Tibial nerve (tissue), 4 donors: Measurements from ENCODE around the gene WDR48. TPM values are rescaled to one million over a fixed set of nuclear protein-coding genes. Genes with fewer than 3 reads are reported as not detected.

Experiments
- DNase-seq, 2 donors: peaks; one replicate each; pipeline ENCODE4 v3.0.0-alpha.2; 2019; ENCODE audit warnings: low spot score in 2 of 2
- H3K27ac ChIP-seq, 4 donors: fragments of 200-600 bp; sonication (generic) in 3 of 4; one replicate each; pipeline ENCODE4 v1.5.1; 2017 to 2019; ENCODE audit warnings: mild to moderate bottlenecking in 1 of 4
- H3K27me3 ChIP-seq, 2 donors: fragments of 200-600 bp; sonication (generic) in 1 of 2; one replicate each; pipeline versions ENCODE4 v1.5.1 to v1.6.0; 2017 to 2019
- H3K36me3 ChIP-seq, 3 donors: fragments of 200-600 bp; sonication (generic); one replicate each; pipeline ENCODE4 v1.5.1; 2018 to 2019
- H3K4me1 ChIP-seq, 4 donors: fragments of 200-600 bp; sonication (generic) in 3 of 4; one replicate each; pipeline ENCODE4 v1.5.1; 2017 to 2019
- H3K4me3 ChIP-seq, 4 donors: fragments of 200-600 bp; sonication (generic) in 3 of 4; one replicate each; pipeline ENCODE4 v1.5.1; 2017 to 2019; ENCODE audit warnings: mild to moderate bottlenecking in 1 of 4, moderate library complexity in 1 of 4
- H3K9me3 ChIP-seq, 4 donors: fragments of 200-600 bp; sonication (generic) in 3 of 4; one replicate each; pipeline ENCODE4 v1.5.1; 2017 to 2019
- CTCF ChIP-seq, 5 experiments: fragments of 200-600 bp in 3 of 5; fragments of 450-650 bp in 2 of 5; sonication (generic) in 3 of 5; IDR thresholded peaks; one replicate each; pipeline ENCODE4 v1.5.1; 2016 to 2019; ENCODE audit warnings: antibody characterized with exemption in 5 of 5, mild to moderate bottlenecking in 3 of 5, moderate library complexity in 2 of 5
- EP300 ChIP-seq, 2 donors: sonication (generic); formaldehyde crosslinking; IDR thresholded peaks; one replicate each; pipeline ENCODE4 v1.6.1; 2017; ENCODE audit warnings: antibody characterized with exemption in 2 of 2, mild to moderate bottlenecking in 1 of 2
- POLR2A ChIP-seq, 2 donors: fragments of 450-650 bp; IDR thresholded peaks; one replicate each; pipeline ENCODE4 v1.6.1; 2017; ENCODE audit warnings: antibody characterized with exemption in 2 of 2, mild to moderate bottlenecking in 2 of 2, moderate library complexity in 2 of 2
- WGBS, 2 donors: methylation state at CpG; one replicate each; pipeline ENCODE4 v1.1.5; 2018; 5-methylcytosine and 5-hydroxymethylcytosine counted together
- total RNA-seq, 4 donors: library from RNA; depleted of rRNA; stranded (reverse); fragments of >200 nt; gene quantifications; one replicate each; pipeline ENCODE4 v1.1.0, GENCODE V29; 2016

Gene WDR48
- 10 to 100 TPM; 25.2 to 42.6 (median 36.5) TPM for total RNA-seq

GRCh38 chr3:39051649-39052561 is at the start of gene WDR48, which contains the start of gene SCN11A:
TSS of gene WDR48 (plus strand) at chr3:39052016. CDS start at chr3:39052026, 10 bp downstream.
TSS of gene SCN11A (minus strand) at chr3:39051944. CDS start at chr3:38950362, 101,582 bp downstream.
- H3K27me3 ChIP-seq: no peaks in the 10 kb centered on the region
- WGBS, 2 donors: 1% methylated on average over 47 to 58 of the region's 68 CpGs
- peak; percentile 92 to 96 for DNase-seq
- H3K9me3 ChIP-seq: no peaks in the 10 kb centered on the region
- no peaks in the 10 kb centered on the region for H3K36me3 ChIP-seq
- TF ChIP-seq EP300 (IDR thresholded peaks at IDR 0.05) (peak; percentile 55 to 99), CTCF (IDR thresholded peaks at IDR 0.05) (no peak), POLR2A (IDR thresholded peaks at IDR 0.05) (peak; percentile 80 to 93)
- H3K4me3 ChIP-seq: peak within 1 kb of the TSS; percentile 77 to 99 (median 96)
- peaks cover 0 to 44% (median 12%) of the 10 kb centered on the region in 4 donors for H3K4me1 ChIP-seq
- H3K27ac ChIP-seq: peak within 1 kb of the TSS; percentile 82 to 96 (median 94)

GRCh38 chr3:39005295-39005694 is 46.5 kb upstream of the WDR48 start:
- Histone ChIP-seq H3K4me1 (no peaks in the 10 kb centered on the region), H3K4me3 (no peak overlapping the region), H3K36me3 (no peaks in the 10 kb centered on the region), H3K9me3 (peaks cover 0 to 4% (median 0%) of the 10 kb centered on the region in 4 donors), H3K27ac (no peak overlapping the region), H3K27me3 (no peaks in the 10 kb centered on the region)
- DNase-seq: no peak
- WGBS, 2 donors: 35 to 41% methylated on average over 2 of the region's 2 CpGs
- no peak for TF ChIP-seq EP300 (IDR thresholded peaks at IDR 0.05)
- TF ChIP-seq CTCF (IDR thresholded peaks at IDR 0.05): no peak
- no peak for TF ChIP-seq POLR2A (IDR thresholded peaks at IDR 0.05)

- TF ChIP-seq EP300 (IDR thresholded peaks at IDR 0.05) (no peak), POLR2A (IDR thresholded peaks at IDR 0.05) (no peak), CTCF (IDR thresholded peaks at IDR 0.05) (no peak)
- Histone ChIP-seq H3K4me1 (no peaks in the 10 kb centered on the region), H3K27me3 (no peaks in the 10 kb centered on the region), H3K36me3 (no peaks in the 10 kb centered on the region), H3K9me3 (peaks cover 0 to 4% (median 0%) of the 10 kb centered on the region in 4 donors), H3K27ac (no peak overlapping the region), H3K4me3 (no peak overlapping the region)
- DNase-seq: no peak
- 41% methylated on average over 2 of the region's 2 CpGs for WGBS, 2 donors
Observed at GRCh38 chr3:39011191-39011736, 40.6 kb upstream of the WDR48 start.

- WGBS, 2 donors: 9 to 12% methylated on average over 2 of the region's 2 CpGs
- TF ChIP-seq POLR2A (IDR thresholded peaks at IDR 0.05): no peak
- no peak for TF ChIP-seq EP300 (IDR thresholded peaks at IDR 0.05)
- TF ChIP-seq CTCF (IDR thresholded peaks at IDR 0.05): no peak
- Histone ChIP-seq H3K4me1 (no peaks in the 10 kb centered on the region), H3K27ac (no peak overlapping the region), H3K36me3 (no peaks in the 10 kb centered on the region), H3K9me3 (peaks cover 0 to 3% (median 0%) of the 10 kb centered on the region in 4 donors), H3K27me3 (no peaks in the 10 kb centered on the region), H3K4me3 (no peak overlapping the region)
- no peak for DNase-seq
Observed at GRCh38 chr3:39013289-39013688, 38.5 kb upstream of the WDR48 start.
